ENCODE data around the gene BMPR1B. TPM values are rescaled to one million over a fixed set of nuclear protein-coding genes. Genes with fewer than 3 reads are reported as not detected.

BMPR1B gene
- total and polyA plus RNA-seq, 2 of the 8 experiments (the other 6 are each of a cell fraction or from before 2014, with no cell fraction given) = 0.14 to 1.1 TPM

GRCh38 chr4:94765648-94766047, 7.9 kb downstream of the BMPR1B start:
- Histone ChIP-seq H4K5ac (ENCODE audit: insufficient read length, low read depth, low read length) (no peak overlapping the region), H2BK120ac (replicated peaks; ENCODE audit: low read depth, low read length) (no peak overlapping the region), H3K56ac (replicated peaks; ENCODE audit: insufficient read length, low read depth, low read length) (no peak overlapping the region), H3K14ac (ENCODE audit: insufficient read length) (no peak overlapping the region), H4K91ac (replicated peaks; ENCODE audit: insufficient read length, low read length) (no peak overlapping the region), H3K4ac (replicated peaks; ENCODE audit: insufficient read length, low read depth, low read length) (no peak overlapping the region), H3K36me3 (ENCODE audit: control insufficient read depth in 2 of 4, insufficient read depth in 4 of 4, low read length in 3 of 4) (no peaks in the 10 kb centered on the region), H3K4me2 (ENCODE audit: insufficient read depth in 1 of 2, low read depth in 2 of 2, low read length in 2 of 2) (no peak overlapping the region), H3K27me3 (replicated peaks in 1 of 4; ENCODE audit: control insufficient read depth in 3 of 4, extremely low read depth in 1 of 4, insufficient read depth in 3 of 4, low read length in 3 of 4) (peaks cover 0 to 2% (median 0%) of the 10 kb centered on the region in 4 experiments; a peak in 2 of 7 replicates), H2AK5ac (ENCODE audit: low read depth, low read length) (no peak overlapping the region), H3K4me3 (ENCODE audit: extremely low read depth in 1 of 4, insufficient read depth in 2 of 4, low read depth in 3 of 4, low read length in 4 of 4) (no peak overlapping the region), H3K9ac (replicated peaks in 1 of 4; ENCODE audit: extremely low read depth in 1 of 4, low read depth in 3 of 4, low read length in 3 of 4) (no peak overlapping the region), H3K23ac (ENCODE audit: insufficient read length) (no peak overlapping the region), H3K79me1 (ENCODE audit: low read depth, low read length) (no peaks in the 10 kb centered on the region), H2BK12ac (ENCODE audit: low read depth, low read length) (no peak overlapping the region), H3K27ac (ENCODE audit: low read depth, low read length) (no peak overlapping the region), H3K79me2 (ENCODE audit: control insufficient read depth in 1 of 2, insufficient read depth in 2 of 2, low read length in 2 of 2) (no peaks in the 10 kb centered on the region), H2BK20ac (ENCODE audit: low read length) (no peak overlapping the region), H4K20me1 (replicated peaks in 1 of 2; ENCODE audit: control insufficient read depth in 1 of 2, insufficient read depth in 2 of 2, low read length in 2 of 2) (no peaks in the 10 kb centered on the region), H3K18ac (ENCODE audit: extremely low read depth, low read length) (no peak overlapping the region), H2BK15ac (ENCODE audit: low read length) (no peak overlapping the region), H3K23me2 (ENCODE audit: low read depth, low read length) (no peaks in the 10 kb centered on the region), H2AFZ (ENCODE audit: low read length) (no peak overlapping the region), H3K9me3 (ENCODE audit: insufficient read depth in 2 of 2, low read depth in 1 of 2, low read length in 1 of 2) (no peaks in the 10 kb centered on the region), H4K8ac (ENCODE audit: extremely low read depth, insufficient read depth, low read length) (no peak overlapping the region), H2BK5ac (ENCODE audit: low read depth, low read length) (no peak overlapping the region), H3K4me1 (replicated peaks in 1 of 4; ENCODE audit: control insufficient read depth in 3 of 4, insufficient read depth in 4 of 4, low read length in 3 of 4) (no peaks in the 10 kb centered on the region)
- FAIRE-seq (peak; percentile 19), DNase-seq (ENCODE audit: low read depth in 1 of 2, low spot score in 2 of 2) (no peak)
- POLR2A ChIA-PET (ENCODE audit: partially characterized antibody) = no interaction called here
- CTCF ChIA-PET (ENCODE audit: partially characterized antibody) = no interaction called here
- TF ChIP-seq SP1 (IDR thresholded peaks at IDR 0.05; ENCODE audit: low read depth, low read length) (no peak), RNF2 (IDR thresholded peaks at IDR 0.05; ENCODE audit: borderline replicate concordance, low read depth, low read length, missing control alignments, poor library complexity, severe bottlenecking) (no peak), CTBP2 (IDR thresholded peaks at IDR 0.05; ENCODE audit: borderline replicate concordance, insufficient read depth, insufficient read length, low read length) (no peak), NRF1 (IDR thresholded peaks at IDR 0.05; ENCODE audit: low read depth, low read length) (no peak), BACH1 (IDR thresholded peaks at IDR 0.05; ENCODE audit: low read length) (no peak)
- 68% methylated on average over 4 of the region's 4 CpGs; no CpG with 5 or more reads in 1 of the 2 experiments for WGBS, 2 experiments (ENCODE audit: extremely low coverage in 1 of 2, insufficient coverage in 1 of 2, insufficient read length in 1 of 2, insufficient replicate concordance in 2 of 2, low coverage in 1 of 2, low lambda C conversion rate in 2 of 2, missing lambda C conversion rate in 1 of 2)

Data from H1 (cell line).